Esophagus squamous epithelium (tissue), 5 donors: ENCODE measurements around the gene TYK2. TPM values are rescaled to one million over a fixed set of nuclear protein-coding genes. Genes with fewer than 3 reads are reported as not detected.

Experiments used
- DNase-seq: peaks from one replicate; lab custom pipeline; 2025; lab: John Stamatoyannopoulos, UW
- H3K27ac ChIP-seq, 4 donors: fragments of 200-600 bp; sonication (generic); one replicate each; pipeline ENCODE4 v1.5.1; 2016 to 2019; ENCODE audit warnings: mild to moderate bottlenecking in 1 of 4
- H3K27me3 ChIP-seq, 4 donors: fragments of 200-600 bp; sonication (generic); 1 replicate in 3 of 4; 2 replicates in 1 of 4; pipeline versions ENCODE4 v1.5.1 to v1.6.0; 2017 to 2021; ENCODE audit warnings: antibody characterized with exemption in 1 of 4
- H3K36me3 ChIP-seq, 3 donors: fragments of 200-600 bp; sonication (generic); one replicate each; pipeline ENCODE4 v1.5.1; 2016 to 2019
- H3K4me1 ChIP-seq, 3 donors: fragments of 200-600 bp; sonication (generic); one replicate each; pipeline ENCODE4 v1.5.1; 2017 to 2019
- H3K4me3 ChIP-seq, 4 donors: fragments of 200-600 bp; sonication (generic); 1 replicate in 3 of 4; 2 replicates in 1 of 4; pipeline ENCODE4 v1.5.1; 2016 to 2019; ENCODE audit warnings: mild to moderate bottlenecking in 2 of 4, moderate library complexity in 1 of 4
- H3K9me3 ChIP-seq, 3 donors: fragments of 200-600 bp; sonication (generic); one replicate each; pipeline ENCODE4 v1.5.1; 2016 to 2019
- POLR2A ChIP-seq, 4 donors: fragments of 450-650 bp; IDR thresholded peaks; one replicate each; pipeline ENCODE4 v1.6.1; 2017; ENCODE audit warnings: antibody characterized with exemption in 4 of 4, mild to moderate bottlenecking in 4 of 4, moderate library complexity in 3 of 4
- WGBS, 2 donors: methylation state at CpG; one replicate each; pipeline ENCODE4 v1.1.5; 2018; 5-methylcytosine and 5-hydroxymethylcytosine counted together
- intact Hi-C: fragments of 100-400 bp; cut with DNase I; formaldehyde crosslinking; loops from one replicate; pipeline ENCODE4 v1.15.0; 2022
- total RNA-seq, 4 donors: library from RNA; depleted of rRNA; stranded (reverse); fragments of >200 nt; gene quantifications; one replicate each; pipeline ENCODE4 v1.1.0, GENCODE V29; 2016
- TF ChIP-seq, protein P1 (sequence below), 6 experiments: fragments of 450-650 bp in 4 of 6; fragments of 200-600 bp in 2 of 6; sonication (generic) in 2 of 6; IDR thresholded peaks; one replicate each; pipeline ENCODE4 v1.5.1; 2016 to 2019; ENCODE audit warnings: antibody characterized with exemption in 6 of 6, mild to moderate bottlenecking in 4 of 6, moderate library complexity in 4 of 6
- donor health status: DM: yes; HTN: yes; CAD: no.

The TYK2 gene
- total RNA-seq, 4 donors from 2014 or later, result 41.8 to 74.2 (median 50.7) TPM

DNA sequence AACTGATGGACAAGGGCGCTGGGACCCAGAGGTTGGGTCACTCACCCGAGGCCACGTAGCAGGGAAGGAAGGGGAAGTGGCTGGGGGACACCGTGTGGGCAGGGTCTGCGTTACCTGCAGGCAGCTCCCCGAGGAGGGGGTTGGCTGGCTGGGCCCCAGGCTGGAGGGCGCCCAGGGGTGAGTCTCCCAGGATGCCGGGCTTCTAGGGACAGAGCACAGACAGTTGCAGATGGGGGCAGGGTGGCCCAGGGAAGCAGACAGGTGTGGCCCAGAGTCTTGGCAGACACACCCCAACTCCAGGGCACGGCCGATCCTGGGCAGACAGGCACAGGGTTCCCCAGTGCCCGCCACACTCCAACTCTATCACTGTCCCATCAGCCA is 59.0 kb downstream of the TYK2 start:
- Histone ChIP-seq H3K27ac (no peak overlapping the region), H3K4me1 (peaks cover 0 to 1% (median 0%) of the 10 kb centered on the region in 3 donors), H3K36me3 (peaks cover 35 to 100% (median 61%) of the 10 kb centered on the region in 3 donors), H3K4me3 (no peak overlapping the region), H3K9me3 (no peaks in the 10 kb centered on the region), H3K27me3 (no peaks in the 10 kb centered on the region)
- DNase-seq, result no peak
- WGBS, 2 donors, result 69 to 70% methylated on average over 2 to 3 of the region's 11 CpGs
- intact Hi-C loops, result no loop called here
- TF ChIP-seq, protein P1, sequence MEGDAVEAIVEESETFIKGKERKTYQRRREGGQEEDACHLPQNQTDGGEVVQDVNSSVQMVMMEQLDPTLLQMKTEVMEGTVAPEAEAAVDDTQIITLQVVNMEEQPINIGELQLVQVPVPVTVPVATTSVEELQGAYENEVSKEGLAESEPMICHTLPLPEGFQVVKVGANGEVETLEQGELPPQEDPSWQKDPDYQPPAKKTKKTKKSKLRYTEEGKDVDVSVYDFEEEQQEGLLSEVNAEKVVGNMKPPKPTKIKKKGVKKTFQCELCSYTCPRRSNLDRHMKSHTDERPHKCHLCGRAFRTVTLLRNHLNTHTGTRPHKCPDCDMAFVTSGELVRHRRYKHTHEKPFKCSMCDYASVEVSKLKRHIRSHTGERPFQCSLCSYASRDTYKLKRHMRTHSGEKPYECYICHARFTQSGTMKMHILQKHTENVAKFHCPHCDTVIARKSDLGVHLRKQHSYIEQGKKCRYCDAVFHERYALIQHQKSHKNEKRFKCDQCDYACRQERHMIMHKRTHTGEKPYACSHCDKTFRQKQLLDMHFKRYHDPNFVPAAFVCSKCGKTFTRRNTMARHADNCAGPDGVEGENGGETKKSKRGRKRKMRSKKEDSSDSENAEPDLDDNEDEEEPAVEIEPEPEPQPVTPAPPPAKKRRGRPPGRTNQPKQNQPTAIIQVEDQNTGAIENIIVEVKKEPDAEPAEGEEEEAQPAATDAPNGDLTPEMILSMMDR (IDR thresholded peaks at IDR 0.05), result no peak
- TF ChIP-seq POLR2A (IDR thresholded peaks at IDR 0.05), result no peak

- intact Hi-C loops, result no loop called here
- Histone ChIP-seq H3K9me3 (no peaks in the 10 kb centered on the region), H3K36me3 (peaks cover 35 to 95% (median 55%) of the 10 kb centered on the region in 3 donors), H3K4me3 (no peak overlapping the region), H3K27ac (no peak overlapping the region), H3K4me1 (peaks cover 5 to 7% (median 6%) of the 10 kb centered on the region in 3 donors), H3K27me3 (no peaks in the 10 kb centered on the region)
- no peak for DNase-seq
- 94 to 95% methylated on average over 7 to 14 of the region's 32 CpGs for WGBS, 2 donors
- TF ChIP-seq, protein P1 (IDR thresholded peaks at IDR 0.05), result no peak
- TF ChIP-seq POLR2A (IDR thresholded peaks at IDR 0.05), result no peak
Measured at GRCh38 chr19:10320602-10321416, 59.6 kb downstream of the TYK2 start.

DNA sequence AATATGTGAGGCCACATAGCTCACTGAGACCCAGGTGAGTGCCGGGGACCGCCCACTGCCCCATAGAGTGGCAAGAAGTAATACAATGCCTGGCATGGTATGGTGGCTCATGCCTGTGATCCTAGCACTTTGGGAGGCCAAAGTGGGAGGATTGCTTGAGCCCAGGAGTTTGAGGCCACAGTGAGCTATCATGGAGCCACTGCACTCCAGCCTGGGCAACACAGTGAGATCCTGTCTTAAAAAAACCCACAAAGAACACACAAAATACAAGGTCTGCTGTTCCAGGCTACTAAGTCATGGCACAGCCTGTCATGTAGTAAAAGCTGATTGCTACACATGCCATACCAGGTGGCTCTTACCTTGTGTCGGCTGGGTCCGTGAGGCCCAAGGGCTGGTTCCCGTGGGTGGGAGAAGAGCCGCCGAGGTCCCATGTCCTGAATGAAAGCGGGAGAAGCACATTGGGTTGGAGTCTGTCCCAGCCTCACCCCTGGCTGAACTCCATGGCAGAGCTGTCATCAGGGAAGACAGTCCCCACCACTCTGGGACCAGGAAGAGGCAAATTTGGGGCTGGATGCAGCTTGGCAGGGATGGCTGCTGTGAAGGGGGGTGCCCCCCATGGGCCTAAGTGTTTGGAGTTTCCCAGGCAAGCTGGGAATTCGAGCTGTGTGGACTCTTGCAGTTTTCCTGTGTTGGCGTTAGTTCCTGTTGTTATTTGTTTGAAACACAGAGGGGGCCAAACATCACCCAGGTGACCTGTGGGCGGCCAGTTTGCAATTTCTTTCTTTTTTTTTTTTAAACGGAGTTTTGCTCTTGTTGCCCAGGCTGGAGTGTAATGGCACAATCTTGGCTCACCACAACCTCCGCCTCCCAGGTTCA is 61.3 kb downstream of the TYK2 start:
- TF ChIP-seq, protein P1 (IDR thresholded peaks at IDR 0.05), result no peak
- TF ChIP-seq POLR2A (IDR thresholded peaks at IDR 0.05), result no peak
- peaks cover 6 to 20% (median 13%) of the 10 kb centered on the region in 3 donors for H3K4me1 ChIP-seq
- 82 to 90% methylated on average over 9 to 11 of the region's 13 CpGs for WGBS, 2 donors
- H3K27me3 ChIP-seq, result no peaks in the 10 kb centered on the region
- no peaks in the 10 kb centered on the region for H3K9me3 ChIP-seq
- no peak overlapping the region for H3K27ac ChIP-seq
- peaks cover 26 to 77% (median 46%) of the 10 kb centered on the region in 3 donors for H3K36me3 ChIP-seq
- H3K4me3 ChIP-seq, result no peak overlapping the region
- intact Hi-C loops, result no loop called here
- no peak for DNase-seq

DNA sequence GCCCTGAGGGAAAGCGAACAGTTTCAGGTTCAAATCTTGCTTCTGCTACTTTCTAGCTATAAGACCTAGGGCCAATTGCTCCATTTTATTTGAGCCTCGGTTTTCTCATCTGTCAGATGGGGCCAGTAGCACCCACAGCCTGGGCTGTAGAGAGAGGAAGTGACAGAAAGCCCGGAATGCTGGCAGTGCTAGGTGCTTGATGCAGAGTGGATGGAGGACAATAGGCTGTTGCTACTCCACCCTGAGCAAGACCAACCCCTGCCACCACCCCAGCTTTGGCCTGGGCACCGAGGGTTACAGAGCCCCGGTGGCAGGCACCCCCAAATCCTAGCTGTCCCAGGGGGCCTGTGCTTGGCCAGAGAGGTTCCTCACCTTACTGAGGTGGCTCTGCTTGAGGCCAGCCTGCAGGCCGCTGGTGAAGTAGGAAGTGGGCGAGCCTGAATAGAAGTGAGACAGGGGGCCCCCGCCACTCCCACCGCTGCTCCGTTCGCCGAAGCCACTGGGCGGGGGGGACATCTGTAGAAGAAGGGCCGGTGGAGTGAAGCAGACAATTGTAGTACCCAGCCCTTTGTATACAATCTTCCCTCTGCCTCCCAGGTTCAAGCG is 62.4 kb downstream of the TYK2 start:
- TF ChIP-seq, protein P1 (IDR thresholded peaks at IDR 0.05), result no peak
- TF ChIP-seq POLR2A (IDR thresholded peaks at IDR 0.05), result no peak
- H3K36me3 ChIP-seq, result peaks cover 20 to 66% (median 40%) of the 10 kb centered on the region in 3 donors
- H3K27me3 ChIP-seq, result no peaks in the 10 kb centered on the region
- H3K9me3 ChIP-seq, result no peaks in the 10 kb centered on the region
- intact Hi-C loops, result no loop called here
- no peak for DNase-seq
- 84 to 96% methylated on average over 7 to 9 of the region's 15 CpGs for WGBS, 2 donors
- H3K4me3 ChIP-seq, result no peak overlapping the region
- no peak overlapping the region for H3K27ac ChIP-seq
- H3K4me1 ChIP-seq, result peaks cover 6 to 20% (median 13%) of the 10 kb centered on the region in 3 donors
